Brain microvascular endothelial cell (primary cell): Measurements from ENCODE around the gene THAP3.

ENCODE experiments used
- DNase-seq: peaks from one replicate; pipeline ENCODE4 v3.0.0-alpha.2; 2020
- H3K27ac ChIP-seq: fragments of 250-450 bp; sonication (Bioruptor Pico); 2 replicates; pipeline ENCODE4 v1.5.1; 2020; ENCODE audit warnings: mild to moderate bottlenecking, moderate library complexity
- H3K27me3 ChIP-seq: fragments of 250-450 bp; sonication (Bioruptor Pico); replicated peaks from 2 replicates; pipeline ENCODE4 v1.5.1; 2020; ENCODE audit warnings: mild to moderate bottlenecking
- H3K36me3 ChIP-seq: fragments of 250-450 bp; sonication (Bioruptor Pico); replicated peaks from 2 replicates; pipeline ENCODE4 v1.5.1; 2020; ENCODE audit warnings: mild to moderate bottlenecking
- H3K4me3 ChIP-seq: 2 replicates; pipeline ENCODE4 v1.5.1; 2011; ENCODE audit warnings: low read depth, mild to moderate bottlenecking, control low read depth, low read length, moderate library complexity
- CTCF ChIP-seq: IDR thresholded peaks from 2 replicates; pipeline ENCODE4 v1.5.1; 2011; ENCODE audit warnings: low read depth, mild to moderate bottlenecking, moderate library complexity, low read length, control low read depth, inconsistent platforms; ENCODE audit errors: missing control alignments
- in situ Hi-C: cut with HindIII; loops from 2 replicates; pipeline ENCODE4 v1.10.0; 2017; ENCODE audit warnings: low sequenced_read_pairs, low pct_ligation_motif_present

The THAP3 gene

GRCh38 chr1:6590046-6590445 lies 34.6 kb upstream of the THAP3 start:
- in situ Hi-C loops = no loop called here

GRCh38 chr1:6591222-6591621 lies 33.4 kb upstream of the THAP3 start:
- no peak overlapping the region for H3K27ac ChIP-seq
- in situ Hi-C loops = no loop called here
- peaks cover 70% of the 10 kb centered on the region for H3K36me3 ChIP-seq
- no peaks in the 10 kb centered on the region for H3K27me3 ChIP-seq
- DNase-seq = no peak
- TF ChIP-seq CTCF = no peak
- H3K4me3 ChIP-seq = no peak overlapping the region

More at GRCh38 chr1:6590046-6590445, 34.6 kb upstream of the THAP3 start:
- TF ChIP-seq CTCF = no peak
- Histone ChIP-seq H3K27ac (no peak overlapping the region), H3K36me3 (peaks cover 58% of the 10 kb centered on the region), H3K27me3 (no peaks in the 10 kb centered on the region), H3K4me3 (no peak overlapping the region)
- no peak for DNase-seq

GRCh38 chr1:6591644-6592043 lies 33.0 kb upstream of the THAP3 start:
- no peak for DNase-seq
- in situ Hi-C loops = no loop called here
- Histone ChIP-seq H3K36me3 (peaks cover 73% of the 10 kb centered on the region), H3K4me3 (no peak overlapping the region), H3K27me3 (no peaks in the 10 kb centered on the region), H3K27ac (no peak overlapping the region)
- TF ChIP-seq CTCF = no peak

- Histone ChIP-seq H3K27ac (no peak overlapping the region), H3K4me3 (no peak overlapping the region), H3K27me3 (no peaks in the 10 kb centered on the region), H3K36me3 (peaks cover 76% of the 10 kb centered on the region)
- TF ChIP-seq CTCF = no peak
- DNase-seq = no peak
- in situ Hi-C loops = no loop called here
These were observed 32.2 kb upstream of the THAP3 start for GRCh38 chr1:6592441-6592840.

- no peak for TF ChIP-seq CTCF
- Histone ChIP-seq H3K36me3 (peaks cover 78% of the 10 kb centered on the region), H3K27me3 (no peaks in the 10 kb centered on the region), H3K4me3 (no peak overlapping the region), H3K27ac (no peak overlapping the region)
- in situ Hi-C loops = no loop called here
- no peak for DNase-seq
These were observed 31.6 kb upstream of the THAP3 start for GRCh38 chr1:6592865-6593593.

GRCh38 chr1:6593810-6594209 lies 30.9 kb upstream of the THAP3 start:
- in situ Hi-C loops = no loop called here
- no peak for DNase-seq
- Histone ChIP-seq H3K4me3 (no peak overlapping the region), H3K27ac (no peak overlapping the region), H3K36me3 (peaks cover 76% of the 10 kb centered on the region), H3K27me3 (no peaks in the 10 kb centered on the region)
- TF ChIP-seq CTCF = no peak
